ENCODE data around the gene CMTM3. TPM values are rescaled to one million over a fixed set of nuclear protein-coding genes. Genes with fewer than 3 reads are reported as not detected.
A peak's percentile ranks its signal among the peaks of the same experiment; 100 is the strongest.
"Not testable (repeated sequence)": the region's sequence is repeated elsewhere in the genome, so short reads cannot be mapped to it uniquely, and the experiment has no call there.

The CMTM3 gene
- total and polyA plus RNA-seq, 4 donors: 13.7 to 48.4 (median 31.5) TPM

DNA sequence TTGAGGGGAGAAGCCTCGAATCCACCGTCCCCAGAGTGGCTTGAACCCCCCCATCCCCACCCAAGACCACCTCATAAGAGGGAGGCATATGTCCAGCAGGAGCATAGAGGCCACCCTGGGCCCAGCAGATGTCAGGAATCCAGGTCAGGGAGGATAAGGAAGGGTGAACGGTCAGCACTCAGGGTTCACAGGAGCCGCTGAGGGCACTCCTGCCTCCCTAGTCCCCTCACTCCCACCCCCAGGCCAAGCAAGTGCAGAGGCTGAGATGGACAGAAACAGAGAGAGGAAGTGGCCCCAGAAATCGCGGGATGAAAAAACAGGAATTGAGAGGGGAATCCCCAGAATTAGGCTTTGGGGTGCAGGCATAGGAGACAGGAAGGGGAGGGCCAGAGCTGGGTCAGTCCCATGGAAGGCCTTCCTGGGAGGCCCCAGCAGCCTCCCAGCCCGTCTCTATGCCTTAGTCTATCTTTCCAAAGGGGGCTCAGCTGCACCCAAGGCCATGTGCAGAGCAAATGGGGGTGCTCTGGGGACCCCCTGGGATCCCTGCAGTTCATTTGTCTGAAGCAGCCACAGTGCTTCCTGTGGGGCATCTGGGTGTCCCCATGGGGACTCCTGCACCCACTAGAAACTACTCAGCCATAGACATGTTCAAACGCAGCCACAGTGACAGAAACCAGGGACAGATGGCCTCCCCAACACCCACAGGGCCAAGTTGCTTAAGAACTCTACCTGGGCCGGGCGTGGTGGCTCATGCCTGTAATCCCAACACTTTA lies 1.7 kb downstream of the CMTM3 start:
- H3K4me1 ChIP-seq (ENCODE audit: control insufficient read depth, insufficient read depth, low read length): peaks cover 43% of the 10 kb centered on the region
- no peak for DNase-seq (ENCODE audit: low read depth in 4 of 6, low spot score in 6 of 6)
- no peaks in the 10 kb centered on the region for H3K27me3 ChIP-seq (ENCODE audit: control insufficient read depth, insufficient read depth, low read length)
- 86% methylated on average over 1 of the region's 10 CpGs for WGBS (ENCODE audit: insufficient coverage)
- no peak overlapping the region for H3K27ac ChIP-seq (ENCODE audit: low read depth, low read length)
- H3K4me3 ChIP-seq (ENCODE audit: low read depth, low read length): peak overlapping the region; percentile 80
- H3K36me3 ChIP-seq (ENCODE audit: control insufficient read depth, insufficient read depth, low read length): peaks cover 28% of the 10 kb centered on the region
- peaks cover 1% of the 10 kb centered on the region for H3K9me3 ChIP-seq (ENCODE audit: control insufficient read depth, insufficient read depth, low read length)

DNA sequence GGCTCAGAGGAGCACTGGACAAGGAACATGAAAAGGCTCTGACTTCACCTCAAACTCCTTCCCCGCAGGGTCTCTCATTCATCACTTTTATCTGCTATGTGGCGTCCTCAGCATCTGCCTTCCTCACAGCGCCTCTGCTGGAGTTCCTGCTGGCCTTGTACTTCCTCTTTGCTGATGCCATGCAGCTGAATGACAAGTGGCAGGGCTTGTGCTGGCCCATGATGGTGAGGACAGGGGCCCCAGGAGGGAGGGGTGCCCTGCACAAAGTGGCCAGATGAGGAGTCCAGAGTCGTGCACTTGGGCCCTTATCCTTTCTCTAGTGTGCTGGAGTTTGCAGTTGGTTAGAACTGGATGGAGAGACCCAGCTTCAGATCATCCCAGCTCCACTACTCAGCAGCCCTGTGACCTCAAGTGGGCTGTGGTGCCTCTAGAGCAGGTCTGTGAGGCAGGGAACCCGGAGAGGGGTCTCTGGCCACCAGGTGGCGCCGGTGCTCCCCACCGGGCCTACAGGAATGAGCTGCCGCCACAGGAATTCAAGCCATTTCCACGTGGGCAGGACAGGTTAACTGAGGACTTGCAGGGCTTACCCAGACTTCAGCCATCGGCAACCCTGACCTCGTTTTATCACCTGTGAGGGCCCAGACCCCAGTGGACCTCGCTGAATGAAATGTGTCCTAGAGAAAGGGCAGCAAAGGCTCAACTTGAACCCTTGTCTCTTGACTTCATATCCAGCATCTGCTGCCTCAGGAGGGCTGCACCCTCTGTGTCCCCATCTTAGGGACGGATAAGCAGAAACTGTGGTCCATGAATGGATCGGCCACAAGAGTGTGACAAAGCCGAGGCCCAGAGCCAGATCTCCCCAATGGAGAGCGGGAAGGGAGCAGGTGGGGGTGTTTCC lies 4.0 kb downstream of the CMTM3 start:
- H3K36me3 ChIP-seq (ENCODE audit: control insufficient read depth, insufficient read depth, low read length): peaks cover 52% of the 10 kb centered on the region
- no peak overlapping the region for H3K27ac ChIP-seq (ENCODE audit: low read depth, low read length)

DNA sequence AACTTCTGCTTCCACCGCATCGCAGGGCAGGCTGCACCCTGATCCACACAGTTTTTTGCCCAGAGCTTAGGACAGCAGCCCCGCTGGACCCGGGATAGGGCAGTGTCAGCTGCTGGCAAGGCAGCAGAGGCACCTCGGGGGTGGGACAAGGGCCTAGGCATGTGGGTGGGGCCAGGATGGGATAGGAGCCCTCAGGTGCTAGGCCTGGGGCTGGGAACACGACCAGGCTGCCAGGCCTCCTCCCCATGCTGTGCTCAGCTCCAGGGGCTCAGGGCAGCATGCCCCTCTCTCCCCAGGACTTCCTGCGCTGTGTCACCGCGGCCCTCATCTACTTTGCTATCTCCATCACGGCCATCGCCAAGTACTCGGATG lies 4.6 kb downstream of the CMTM3 start:
- H3K4me3 ChIP-seq (ENCODE audit: low read depth, low read length): no peak overlapping the region
- H3K9me3 ChIP-seq (ENCODE audit: control insufficient read depth, insufficient read depth, low read length): no peaks in the 10 kb centered on the region
- 81% methylated on average over 12 of the region's 12 CpGs for WGBS (ENCODE audit: insufficient coverage)
- DNase-seq (ENCODE audit: low read depth in 4 of 6, low spot score in 6 of 6): no peak
- peaks cover 56% of the 10 kb centered on the region for H3K36me3 ChIP-seq (ENCODE audit: control insufficient read depth, insufficient read depth, low read length)
- H3K27ac ChIP-seq (ENCODE audit: low read depth, low read length): no peak overlapping the region
- peaks cover 51% of the 10 kb centered on the region for H3K4me1 ChIP-seq (ENCODE audit: control insufficient read depth, insufficient read depth, low read length)
- H3K27me3 ChIP-seq (ENCODE audit: control insufficient read depth, insufficient read depth, low read length): no peaks in the 10 kb centered on the region

More for the DNA sequence above, 4.0 kb downstream of the CMTM3 start:
- peak in 5 of 6 donors; percentile 47 to 89 (median 59) for DNase-seq (ENCODE audit: low read depth in 4 of 6, low spot score in 6 of 6)
- Histone ChIP-seq H3K9me3 (ENCODE audit: control insufficient read depth, insufficient read depth, low read length) (no peaks in the 10 kb centered on the region), H3K4me1 (ENCODE audit: control insufficient read depth, insufficient read depth, low read length) (peaks cover 58% of the 10 kb centered on the region), H3K27me3 (ENCODE audit: control insufficient read depth, insufficient read depth, low read length) (no peaks in the 10 kb centered on the region), H3K4me3 (ENCODE audit: low read depth, low read length) (no peak overlapping the region)
- 30% methylated on average over 16 of the region's 17 CpGs for WGBS (ENCODE audit: insufficient coverage)

DNA sequence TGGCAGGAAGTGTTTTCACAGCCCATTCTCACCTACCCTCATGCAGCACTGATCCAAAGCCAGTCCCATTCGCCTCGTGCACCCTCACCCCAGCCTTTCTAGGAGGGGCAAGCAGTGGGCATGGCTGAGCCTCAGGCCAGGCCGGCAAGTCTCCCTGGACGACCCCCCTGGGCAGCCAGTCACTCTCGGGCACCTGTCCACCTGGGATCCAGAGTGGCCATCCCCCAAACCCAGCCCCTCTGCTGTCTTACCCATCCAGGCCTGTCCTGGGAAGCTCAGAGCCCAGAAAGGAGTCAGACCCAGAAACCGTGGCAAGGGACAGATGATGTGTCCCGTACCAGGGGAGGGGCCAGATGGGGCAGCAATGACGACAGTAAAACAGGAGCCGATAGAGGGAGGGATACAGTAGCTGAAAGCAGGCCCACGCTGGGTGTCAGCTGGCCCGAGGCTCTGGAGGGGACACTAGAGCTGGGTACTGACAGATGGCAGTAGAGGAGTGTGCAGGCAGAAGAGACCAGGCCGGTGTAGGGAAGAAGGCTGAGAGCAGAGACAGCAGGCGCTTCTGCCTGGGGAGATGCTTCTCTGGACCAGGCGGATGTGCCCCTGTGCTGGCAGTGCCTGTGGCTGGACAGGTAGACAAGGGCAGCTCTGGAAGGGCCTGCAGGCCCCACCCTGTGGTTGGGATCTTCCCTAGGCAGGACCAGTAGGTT lies 5.8 kb downstream of the CMTM3 start:
- WGBS (ENCODE audit: insufficient coverage): 91% methylated on average over 14 of the region's 14 CpGs
- no peak for DNase-seq (ENCODE audit: low read depth in 4 of 6, low spot score in 6 of 6)
- no peak overlapping the region for H3K4me3 ChIP-seq (ENCODE audit: low read depth, low read length)
- no peaks in the 10 kb centered on the region for H3K27me3 ChIP-seq (ENCODE audit: control insufficient read depth, insufficient read depth, low read length)
- peaks cover 61% of the 10 kb centered on the region for H3K36me3 ChIP-seq (ENCODE audit: control insufficient read depth, insufficient read depth, low read length)
- H3K4me1 ChIP-seq (ENCODE audit: control insufficient read depth, insufficient read depth, low read length): peaks cover 49% of the 10 kb centered on the region
- H3K27ac ChIP-seq (ENCODE audit: low read depth, low read length): no peak overlapping the region
- H3K9me3 ChIP-seq (ENCODE audit: control insufficient read depth, insufficient read depth, low read length): no peaks in the 10 kb centered on the region

- H3K36me3 ChIP-seq (ENCODE audit: control insufficient read depth, insufficient read depth, low read length): peaks cover 65% of the 10 kb centered on the region
- peak overlapping the region; percentile 38 for H3K27ac ChIP-seq (ENCODE audit: low read depth, low read length)
- not testable (repeated sequence) for H3K9me3 ChIP-seq (ENCODE audit: control insufficient read depth, insufficient read depth, low read length); DNase-seq (ENCODE audit: low read depth in 4 of 6, low spot score in 6 of 6); H3K27me3 ChIP-seq (ENCODE audit: control insufficient read depth, insufficient read depth, low read length); H3K4me3 ChIP-seq (ENCODE audit: low read depth, low read length)
- peaks cover 36% of the 10 kb centered on the region for H3K4me1 ChIP-seq (ENCODE audit: control insufficient read depth, insufficient read depth, low read length)
- 100% methylated on average over 1 of the region's 8 CpGs for WGBS (ENCODE audit: insufficient coverage)
Measured at GRCh38 chr16:66611911-66612310, 7.4 kb downstream of the CMTM3 start.

DNA sequence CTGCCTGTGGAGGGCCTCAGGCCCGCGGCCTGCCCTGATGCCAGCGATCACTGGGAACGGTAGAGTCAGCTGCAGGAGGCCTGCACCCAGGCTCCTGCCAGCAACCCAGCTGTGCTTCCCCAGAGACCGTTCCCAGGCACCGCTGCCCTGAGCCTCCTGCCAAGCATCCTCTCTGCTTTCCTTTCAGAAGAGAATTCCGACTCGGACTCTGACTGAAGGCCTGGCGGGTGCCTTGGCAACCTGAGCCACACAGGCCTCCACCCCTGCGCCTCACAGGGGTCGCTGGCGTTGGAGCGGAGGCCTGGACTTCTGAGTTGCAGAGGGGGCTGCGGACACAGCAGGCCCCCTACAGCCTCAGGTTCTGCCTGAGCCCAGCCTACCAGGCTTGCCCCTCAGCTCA lies 7.9 kb downstream of the CMTM3 start:
- H3K27ac ChIP-seq (ENCODE audit: low read depth, low read length): peak overlapping the region; percentile 42
- H3K4me1 ChIP-seq (ENCODE audit: control insufficient read depth, insufficient read depth, low read length): peaks cover 36% of the 10 kb centered on the region
- 40% methylated on average over 14 of the region's 14 CpGs for WGBS (ENCODE audit: insufficient coverage)
- peaks cover 65% of the 10 kb centered on the region for H3K36me3 ChIP-seq (ENCODE audit: control insufficient read depth, insufficient read depth, low read length)
- no peaks in the 10 kb centered on the region for H3K27me3 ChIP-seq (ENCODE audit: control insufficient read depth, insufficient read depth, low read length)
- H3K4me3 ChIP-seq (ENCODE audit: low read depth, low read length): no peak overlapping the region
- no peaks in the 10 kb centered on the region for H3K9me3 ChIP-seq (ENCODE audit: control insufficient read depth, insufficient read depth, low read length)
- peak; percentile 41 to 86 (median 64) for DNase-seq (ENCODE audit: low read depth in 4 of 6, low spot score in 6 of 6)

DNA sequence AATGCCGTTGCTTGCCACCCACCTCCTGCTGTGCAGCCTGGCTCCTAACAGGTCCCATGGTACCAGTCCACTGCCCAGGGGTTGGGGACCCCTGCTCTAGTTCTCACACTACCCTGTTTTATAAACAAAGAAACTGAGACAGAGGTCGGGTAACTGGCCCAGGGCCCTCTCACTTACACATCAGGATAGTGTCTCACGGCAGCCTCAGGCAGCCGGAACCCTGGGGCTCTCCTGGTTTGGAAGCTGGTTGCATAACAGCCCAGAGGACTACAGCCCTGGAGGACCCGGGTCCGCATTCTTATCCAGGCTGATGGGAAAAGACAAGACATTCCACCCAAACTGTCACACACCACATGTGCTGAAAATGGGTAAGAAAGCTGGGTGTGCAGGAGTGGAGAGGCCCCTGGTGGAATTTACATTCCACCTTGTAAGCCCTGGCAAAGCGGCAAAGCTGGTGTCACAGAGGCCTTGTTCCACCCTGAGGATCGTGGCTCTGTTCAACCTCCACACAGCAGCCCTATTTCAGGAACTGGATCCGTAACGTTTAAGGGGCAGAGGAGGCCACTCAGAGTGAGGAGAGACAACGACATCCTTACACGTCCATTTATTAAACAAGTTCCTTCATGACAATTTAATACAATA lies 9.8 kb downstream of the CMTM3 start:
- WGBS (ENCODE audit: insufficient coverage): 94% methylated on average over 6 of the region's 12 CpGs
- no peak for DNase-seq (ENCODE audit: low read depth in 4 of 6, low spot score in 6 of 6)
- H3K4me3 ChIP-seq (ENCODE audit: low read depth, low read length): no peak overlapping the region
- no peaks in the 10 kb centered on the region for H3K27me3 ChIP-seq (ENCODE audit: control insufficient read depth, insufficient read depth, low read length)
- H3K36me3 ChIP-seq (ENCODE audit: control insufficient read depth, insufficient read depth, low read length): peaks cover 60% of the 10 kb centered on the region
- no peak overlapping the region for H3K27ac ChIP-seq (ENCODE audit: low read depth, low read length)
- peaks cover 26% of the 10 kb centered on the region for H3K4me1 ChIP-seq (ENCODE audit: control insufficient read depth, insufficient read depth, low read length)
- H3K9me3 ChIP-seq (ENCODE audit: control insufficient read depth, insufficient read depth, low read length): no peaks in the 10 kb centered on the region

DNA sequence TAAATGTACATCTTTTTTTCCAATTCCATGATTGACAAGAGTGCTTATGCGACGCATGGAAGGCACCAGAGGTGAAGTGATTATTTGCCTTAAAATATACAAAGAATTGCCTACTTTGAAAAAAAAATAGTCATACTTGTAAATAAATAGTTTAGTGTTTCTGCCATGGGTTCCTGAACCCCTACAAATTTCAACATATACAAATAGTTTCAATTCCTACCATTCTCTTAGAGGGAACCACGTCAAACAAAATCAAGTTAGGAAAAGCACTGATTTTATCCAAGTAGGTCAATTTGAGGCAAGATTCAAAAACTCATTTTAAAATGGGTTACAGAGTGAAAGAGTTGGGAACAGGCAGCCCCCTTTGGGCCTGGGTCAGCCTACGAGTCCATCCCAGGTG lies 11.7 kb downstream of the CMTM3 start:
- 92% methylated on average over 1 of the region's 4 CpGs for WGBS (ENCODE audit: insufficient coverage)
- H3K4me1 ChIP-seq (ENCODE audit: control insufficient read depth, insufficient read depth, low read length): peaks cover 26% of the 10 kb centered on the region
- H3K9me3 ChIP-seq (ENCODE audit: control insufficient read depth, insufficient read depth, low read length): no peaks in the 10 kb centered on the region
- DNase-seq (ENCODE audit: low read depth in 4 of 6, low spot score in 6 of 6): no peak
- no peak overlapping the region for H3K27ac ChIP-seq (ENCODE audit: low read depth, low read length)
- peaks cover 46% of the 10 kb centered on the region for H3K36me3 ChIP-seq (ENCODE audit: control insufficient read depth, insufficient read depth, low read length)
- H3K4me3 ChIP-seq (ENCODE audit: low read depth, low read length): no peak overlapping the region
- no peaks in the 10 kb centered on the region for H3K27me3 ChIP-seq (ENCODE audit: control insufficient read depth, insufficient read depth, low read length)

DNA sequence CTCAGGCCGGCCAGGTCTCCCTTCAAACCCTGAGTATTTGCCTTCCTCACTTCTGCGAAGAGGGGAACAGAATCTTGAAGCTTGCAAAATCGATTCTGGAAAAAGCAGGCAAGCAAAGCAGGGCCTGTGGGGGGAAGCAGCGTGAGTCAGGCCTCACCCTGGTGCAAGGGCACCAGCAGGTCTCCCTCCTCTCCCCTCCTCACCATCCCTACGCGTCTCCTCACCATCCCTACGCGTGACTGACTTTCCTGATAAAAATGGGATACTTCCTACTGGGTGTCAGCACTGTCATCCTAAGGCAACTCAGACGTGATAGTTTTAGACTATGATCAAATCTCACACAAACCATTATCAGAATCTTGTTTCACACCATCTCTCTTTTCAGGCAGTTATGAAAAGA lies 12.1 kb downstream of the CMTM3 start:
- no peak overlapping the region for H3K27ac ChIP-seq (ENCODE audit: low read depth, low read length)
- H3K4me3 ChIP-seq (ENCODE audit: low read depth, low read length): no peak overlapping the region
- 58% methylated on average over 9 of the region's 9 CpGs for WGBS (ENCODE audit: insufficient coverage)

More for the DNA sequence above, 12.1 kb downstream of the CMTM3 start:
- Histone ChIP-seq H3K9me3 (ENCODE audit: control insufficient read depth, insufficient read depth, low read length) (no peaks in the 10 kb centered on the region), H3K27me3 (ENCODE audit: control insufficient read depth, insufficient read depth, low read length) (no peaks in the 10 kb centered on the region), H3K4me1 (ENCODE audit: control insufficient read depth, insufficient read depth, low read length) (peaks cover 22% of the 10 kb centered on the region), H3K36me3 (ENCODE audit: control insufficient read depth, insufficient read depth, low read length) (peaks cover 45% of the 10 kb centered on the region)
- no peak for DNase-seq (ENCODE audit: low read depth in 4 of 6, low spot score in 6 of 6)

Measured in spinal cord (tissue), 10 donors.